ENCODE measurements around the gene DNAH14. TPM values are rescaled to one million over a fixed set of nuclear protein-coding genes. Genes with fewer than 3 reads are reported as not detected.

DNAH14 gene
- total RNA-seq, 2 donors from 2014 or later = 7.5 to 9.6 TPM

DNA sequence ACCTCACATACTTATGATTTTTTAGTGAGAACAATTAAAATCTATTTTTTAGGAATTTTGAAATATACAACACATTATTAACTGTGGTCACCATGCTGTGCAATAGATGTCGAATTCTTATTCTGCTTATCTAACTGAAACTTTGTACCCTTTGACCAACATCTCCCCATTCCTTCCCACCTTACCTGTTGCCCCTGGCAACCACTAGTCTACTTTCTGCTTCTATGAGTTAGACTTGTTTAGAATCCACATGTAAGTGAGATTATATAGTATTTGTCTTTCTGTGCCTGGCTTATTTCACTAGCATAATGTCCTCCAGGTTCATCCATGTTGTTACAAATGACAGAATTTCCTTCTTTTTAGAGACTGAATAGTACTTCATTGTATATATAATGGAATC lies 330.1 kb downstream of the DNAH14 start:
- intact Hi-C loops (cut with DNase I) = no loop called here

GRCh38 chr1:225260319-225260718 lies 330.8 kb downstream of the DNAH14 start:
- Histone ChIP-seq H3K27me3 (no peaks in the 10 kb centered on the region), H3K36me3 (no peaks in the 10 kb centered on the region), H3K9ac (ENCODE audit: low read depth in 2 of 2, low read length in 2 of 2) (no peak overlapping the region), H3K27ac (no peak overlapping the region), H3K4me3 (no peak overlapping the region), H3K4me1 (no peaks in the 10 kb centered on the region), H3K9me3 (no peaks in the 10 kb centered on the region)
- TF ChIP-seq, protein P1, sequence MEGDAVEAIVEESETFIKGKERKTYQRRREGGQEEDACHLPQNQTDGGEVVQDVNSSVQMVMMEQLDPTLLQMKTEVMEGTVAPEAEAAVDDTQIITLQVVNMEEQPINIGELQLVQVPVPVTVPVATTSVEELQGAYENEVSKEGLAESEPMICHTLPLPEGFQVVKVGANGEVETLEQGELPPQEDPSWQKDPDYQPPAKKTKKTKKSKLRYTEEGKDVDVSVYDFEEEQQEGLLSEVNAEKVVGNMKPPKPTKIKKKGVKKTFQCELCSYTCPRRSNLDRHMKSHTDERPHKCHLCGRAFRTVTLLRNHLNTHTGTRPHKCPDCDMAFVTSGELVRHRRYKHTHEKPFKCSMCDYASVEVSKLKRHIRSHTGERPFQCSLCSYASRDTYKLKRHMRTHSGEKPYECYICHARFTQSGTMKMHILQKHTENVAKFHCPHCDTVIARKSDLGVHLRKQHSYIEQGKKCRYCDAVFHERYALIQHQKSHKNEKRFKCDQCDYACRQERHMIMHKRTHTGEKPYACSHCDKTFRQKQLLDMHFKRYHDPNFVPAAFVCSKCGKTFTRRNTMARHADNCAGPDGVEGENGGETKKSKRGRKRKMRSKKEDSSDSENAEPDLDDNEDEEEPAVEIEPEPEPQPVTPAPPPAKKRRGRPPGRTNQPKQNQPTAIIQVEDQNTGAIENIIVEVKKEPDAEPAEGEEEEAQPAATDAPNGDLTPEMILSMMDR (IDR thresholded peaks at IDR 0.05) = no peak
- no peak for DNase-seq
- intact Hi-C loops (cut with DNase I) = no loop called here

More for the DNA sequence above, 330.1 kb downstream of the DNAH14 start:
- Histone ChIP-seq H3K4me1 (no peaks in the 10 kb centered on the region), H3K27me3 (no peaks in the 10 kb centered on the region), H3K9ac (ENCODE audit: low read depth in 2 of 2, low read length in 2 of 2) (no peak overlapping the region), H3K4me3 (no peak overlapping the region), H3K9me3 (no peaks in the 10 kb centered on the region), H3K27ac (no peak overlapping the region), H3K36me3 (no peaks in the 10 kb centered on the region)
- DNase-seq = no peak
- TF ChIP-seq, protein P1 (IDR thresholded peaks at IDR 0.05) = no peak

DNA sequence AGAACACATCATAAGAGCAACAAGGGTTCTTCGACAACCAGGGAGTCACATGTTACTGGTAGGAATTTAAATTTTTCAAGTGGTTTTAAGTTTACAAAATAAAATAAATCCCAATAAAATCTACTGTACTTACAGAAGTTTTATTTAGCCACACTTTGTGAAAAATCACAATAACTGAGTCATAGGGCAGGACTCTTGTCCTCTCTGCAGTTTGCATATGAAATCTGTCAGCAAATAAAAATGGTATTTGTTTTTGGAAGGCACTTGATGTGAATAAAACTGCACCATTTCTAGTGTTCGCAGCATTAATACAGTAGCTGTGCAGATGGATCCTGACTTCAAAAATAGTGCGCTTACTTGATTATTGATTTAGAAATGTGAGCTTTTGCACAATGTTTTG lies 348.0 kb downstream of the DNAH14 start:
- Histone ChIP-seq H3K36me3 (no peaks in the 10 kb centered on the region), H3K27ac (no peak overlapping the region), H3K4me3 (no peak overlapping the region), H3K9ac (ENCODE audit: low read depth in 2 of 2, low read length in 2 of 2) (no peak overlapping the region), H3K27me3 (no peaks in the 10 kb centered on the region), H3K4me1 (no peaks in the 10 kb centered on the region), H3K9me3 (no peaks in the 10 kb centered on the region)
- no peak for DNase-seq
- intact Hi-C loops (cut with DNase I) = no loop called here
- TF ChIP-seq, protein P1 (IDR thresholded peaks at IDR 0.05) = no peak

DNA sequence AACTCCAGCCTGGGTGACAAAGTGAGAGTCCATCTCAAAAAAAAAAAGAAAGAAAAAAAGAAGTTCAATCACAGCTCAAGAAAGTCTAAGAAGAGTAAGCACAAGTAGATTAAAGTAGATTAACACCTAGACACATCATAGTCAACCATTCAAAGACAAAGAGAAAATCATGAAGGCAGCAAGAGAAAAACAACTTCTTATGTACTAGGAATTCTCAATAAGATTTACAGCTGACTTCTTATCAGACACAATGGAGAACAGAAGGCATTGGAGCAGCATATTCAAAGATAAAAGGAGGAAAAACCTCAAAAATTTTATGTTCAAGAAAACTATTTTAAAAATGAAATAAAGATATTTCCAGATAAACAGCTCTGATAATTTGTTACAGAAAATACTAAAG lies 351.1 kb downstream of the DNAH14 start:
- Histone ChIP-seq H3K27ac (no peak overlapping the region), H3K27me3 (no peaks in the 10 kb centered on the region), H3K4me1 (no peaks in the 10 kb centered on the region), H3K36me3 (no peaks in the 10 kb centered on the region), H3K9me3 (no peaks in the 10 kb centered on the region), H3K4me3 (no peak overlapping the region), H3K9ac (ENCODE audit: low read depth in 2 of 2, low read length in 2 of 2) (no peak overlapping the region)
- no peak for DNase-seq
- TF ChIP-seq, protein P1 (IDR thresholded peaks at IDR 0.05) = no peak
- intact Hi-C loops (cut with DNase I) = no loop called here

- Histone ChIP-seq H3K27ac (no peak overlapping the region), H3K4me1 (no peaks in the 10 kb centered on the region), H3K36me3 (no peaks in the 10 kb centered on the region), H3K27me3 (no peaks in the 10 kb centered on the region), H3K9me3 (no peaks in the 10 kb centered on the region), H3K9ac (ENCODE audit: low read depth in 2 of 2, low read length in 2 of 2) (no peak overlapping the region), H3K4me3 (no peak overlapping the region)
- intact Hi-C loops (cut with DNase I) = no loop called here
- no peak for DNase-seq
- TF ChIP-seq, protein P1 (IDR thresholded peaks at IDR 0.05) = no peak
Measured at GRCh38 chr1:225290244-225290643, 360.8 kb downstream of the DNAH14 start.

DNA sequence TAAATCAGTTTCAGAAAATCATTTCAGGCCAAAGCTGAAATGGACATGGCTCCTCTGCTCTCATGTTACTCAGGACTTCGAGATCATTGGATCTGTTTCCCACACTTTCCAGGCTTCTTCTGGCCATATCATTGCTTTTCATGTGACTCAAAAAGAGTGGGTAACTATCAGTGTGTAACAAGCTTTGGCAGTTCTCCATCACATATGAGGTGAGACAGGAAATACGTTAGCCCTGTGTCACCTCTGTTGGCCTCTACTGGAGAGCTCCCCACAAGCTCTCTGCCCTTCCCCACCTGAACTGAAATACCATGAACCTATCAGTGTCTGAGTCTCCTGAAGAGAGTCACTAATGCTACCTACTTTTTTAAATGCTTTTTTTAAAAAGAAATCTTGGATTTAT lies 370.1 kb downstream of the DNAH14 start:
- no peaks in the 10 kb centered on the region for H3K27me3 ChIP-seq
- no peaks in the 10 kb centered on the region for H3K36me3 ChIP-seq
- H3K9ac ChIP-seq (ENCODE audit: low read depth in 2 of 2, low read length in 2 of 2) = no peak overlapping the region
- no peak overlapping the region for H3K4me3 ChIP-seq
- no peak overlapping the region for H3K27ac ChIP-seq
- H3K9me3 ChIP-seq = no peaks in the 10 kb centered on the region
- TF ChIP-seq, protein P1 (IDR thresholded peaks at IDR 0.05) = no peak
- no peaks in the 10 kb centered on the region for H3K4me1 ChIP-seq
- no peak for DNase-seq
- intact Hi-C loops (cut with DNase I) = no loop called here
